PC-3 (cell line): ENCODE measurements around the gene RETREG2. TPM values are rescaled to one million over a fixed set of nuclear protein-coding genes. Genes with fewer than 3 reads are reported as not detected.

ENCODE experiments used
- ATAC-seq: fragments of 200-7000 bp; cut with Tn5 transposase; 2 replicates; pipeline ENCODE4 v1.9.1; 2020; ENCODE audit warnings: mild to moderate bottlenecking, moderate library complexity
- Bru-seq: library from RNA; stranded (reverse); fragments of 400-500 nt; gene quantifications from one replicate; lab custom pipeline; 2021; lab: Mats Ljungman, UMichigan
- BruChase-seq, 2 experiments: library from RNA; stranded (reverse); fragments of 400-500 nt; gene quantifications; one replicate each; lab custom pipeline; 2021; lab: Mats Ljungman, UMichigan
- BruUV-seq: library from RNA; stranded (reverse); fragments of 400-500 nt; replicated peaks from 2 replicates; lab custom pipeline; 2021; lab: Mats Ljungman, UMichigan
- CTCF ChIA-PET: fragments of 300-600 bp; sonication (Branson Sonifier 250); formaldehyde crosslinking; loops from one replicate; lab custom pipeline; 2022; ENCODE audit warnings: antibody characterized with exemption; lab: Charles Lee
- POLR2A ChIA-PET: fragments of 300-600 bp; sonication (Branson Sonifier 250); formaldehyde crosslinking; loops from one replicate; lab custom pipeline; 2022; ENCODE audit warnings: antibody characterized with exemption; ENCODE audit not compliant: unreplicated experiment; lab: Charles Lee
- DNase-seq: peaks from one replicate; pipeline ENCODE4 v3.0.0-alpha.2; 2015
- H2AFZ ChIP-seq: fragments of 300-600 bp; sonication (generic); 2 replicates; pipeline ENCODE4 v1.6.0; 2016; ENCODE audit warnings: antibody characterized with exemption, low read length
- H3F3A ChIP-seq: fragments of 300-600 bp; sonication (generic); one replicate; pipeline ENCODE4 v1.6.0; 2017; ENCODE audit warnings: antibody characterized with exemption, low read length, control low read depth, mild to moderate bottlenecking; ENCODE audit not compliant: unreplicated experiment
- H3K27ac ChIP-seq: fragments of 300-600 bp; sonication (generic); 2 replicates; pipeline ENCODE4 v1.5.1; 2016; ENCODE audit warnings: mild to moderate bottlenecking, low read length
- H3K27me3 ChIP-seq: fragments of 300-600 bp; sonication (generic); 2 replicates; pipeline ENCODE4 v1.6.1; 2016; ENCODE audit warnings: low read length, mixed read lengths
- H3K36me3 ChIP-seq: fragments of 300-600 bp; sonication (generic); 2 replicates; pipeline ENCODE4 v1.6.1; 2016; ENCODE audit warnings: low read depth, mixed run types, low read length, mixed read lengths
- H3K4me1 ChIP-seq: fragments of 300-600 bp; sonication (generic); 2 replicates; pipeline ENCODE4 v1.5.1; 2016; ENCODE audit warnings: low read length; ENCODE audit not compliant: insufficient read depth
- H3K4me2 ChIP-seq: fragments of 300-600 bp; sonication (generic); 2 replicates; pipeline ENCODE4 v1.6.0; 2016; ENCODE audit warnings: low read length
- H3K4me3 ChIP-seq: fragments of 300-600 bp; sonication (generic); 2 replicates; pipeline ENCODE4 v1.5.1; 2016; ENCODE audit warnings: mild to moderate bottlenecking, low read length, mixed read lengths
- H3K79me2 ChIP-seq: fragments of 300-600 bp; sonication (generic); 2 replicates; pipeline ENCODE4 v1.6.1; 2017; ENCODE audit warnings: low read length, mixed read lengths
- H3K9ac ChIP-seq: fragments of 300-600 bp; sonication (generic); 2 replicates; pipeline ENCODE4 v1.6.0; 2016; ENCODE audit warnings: mild to moderate bottlenecking, low read length
- H3K9me2 ChIP-seq: fragments of 300-600 bp; sonication (generic); replicated peaks from 2 replicates; pipeline ENCODE4 v1.6.1; 2016; ENCODE audit warnings: mixed run types, low read length, mixed read lengths
- H3K9me3 ChIP-seq: fragments of 300-600 bp; sonication (generic); 2 replicates; pipeline ENCODE4 v1.6.1; 2016; ENCODE audit warnings: low read length, mixed read lengths
- H4K20me1 ChIP-seq: fragments of 300-600 bp; sonication (generic); 2 replicates; pipeline ENCODE4 v1.6.1; 2016; ENCODE audit warnings: low read length, mixed read lengths
- EZH2 ChIP-seq: fragments of 300-600 bp; sonication (generic); IDR thresholded peaks from one replicate; pipeline ENCODE4 v1.6.1; 2017; ENCODE audit warnings: antibody characterized with exemption, mild to moderate bottlenecking, low read length; ENCODE audit not compliant: unreplicated experiment
- EZH2phosphoT487 ChIP-seq: fragments of 300-600 bp; sonication (generic); IDR thresholded peaks from 2 replicates; pipeline ENCODE4 v1.6.1; 2018; ENCODE audit warnings: mild to moderate bottlenecking, antibody characterized with exemption, low read length, borderline replicate concordance
- intact Hi-C: fragments of 100-400 bp; cut with micrococcal nuclease; formaldehyde crosslinking; loops from 2 replicates; pipeline ENCODE4 v1.9.0; 2023
- long read RNA-seq: library from polyadenylated mRNA; unstranded; transcript quantifications from one replicate; pipeline ENCODE4 v2.0.0, GENCODE V29; 2021; ENCODE audit not compliant: unreplicated experiment
- total RNA-seq: library from RNA; depleted of rRNA; stranded (reverse); fragments of >200 nt; gene quantifications from 2 replicates; pipeline ENCODE4 v1.2.3, GENCODE V29; 2014; rRNA removed
- TF ChIP-seq, protein P1 (sequence below): fragments of 300-600 bp; sonication (generic); conservative IDR thresholded peaks from 2 replicates; pipeline ENCODE4 v1.5.1; 2017; ENCODE audit warnings: antibody characterized with exemption, low read depth, mild to moderate bottlenecking, low read length

Gene RETREG2
- 61.0 and 87.2 TPM in 2 replicates for total RNA-seq
- Bru-seq, nascent RNA, result percentile 84 among the genes with signal in this experiment
- BruChase-seq, experiment 1, labeled RNA remaining after a 6-hour chase, result percentile 95 among the genes with signal in this experiment
- percentile 92 among the genes with signal in this experiment for BruChase-seq, experiment 2, labeled RNA remaining after a 2-hour chase
- long read RNA-seq, full-length matches to known transcripts, result 92 of 300 reads
- long read RNA-seq, partial matches to known transcripts, result 10 of 300 reads
- long read RNA-seq, other reads (novel, unspliced or antisense), result 198 of 300 reads

DNA sequence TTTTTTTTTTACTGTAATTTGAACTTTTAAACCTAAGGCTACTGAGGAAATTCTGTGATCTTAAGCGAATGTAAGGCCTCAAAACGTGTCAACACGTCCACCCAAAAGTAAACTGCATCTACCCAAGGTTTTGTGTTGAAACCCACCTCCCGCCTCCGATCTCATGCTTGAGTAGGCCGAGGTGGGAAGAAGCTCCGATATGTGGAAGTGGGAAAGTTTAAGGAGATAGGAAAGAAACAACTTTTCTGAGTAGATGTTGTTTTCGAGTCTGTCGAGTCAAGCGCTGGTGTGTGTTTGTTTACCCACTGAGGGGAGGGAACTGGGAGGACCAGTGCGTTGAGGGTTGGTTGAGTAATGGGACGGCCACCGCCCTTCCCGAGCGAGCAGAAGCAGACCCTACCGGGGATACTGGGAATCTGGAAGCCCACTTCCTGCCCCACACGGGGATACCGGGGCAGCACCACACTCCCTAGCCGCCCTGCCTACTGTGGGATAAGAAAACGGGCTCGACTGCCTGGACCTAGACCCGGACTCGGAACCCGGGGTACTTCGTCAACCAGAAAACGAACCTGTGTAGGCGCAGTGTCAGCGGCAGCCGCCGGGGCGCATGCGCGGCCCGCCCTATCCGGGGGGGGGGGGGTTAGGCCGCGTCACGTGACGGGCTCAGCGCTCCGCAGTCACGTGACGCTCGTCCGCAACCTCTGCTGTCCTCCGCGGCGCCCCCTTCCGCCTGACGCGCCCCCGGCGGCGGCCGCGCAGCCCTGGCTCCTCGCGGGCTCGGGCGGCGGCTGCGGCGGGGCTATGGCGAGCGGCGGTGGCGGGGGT, at the start of gene RETREG2:
RETREG2 (plus strand) TSS at position 724 of the 825 bp plus-strand sequence; CDS start at position 802, 78 bp downstream.
- peaks cover 24% of the 10 kb centered on the region for H3K4me1 ChIP-seq
- ATAC-seq (peak; percentile 70), DNase-seq (peak; percentile 87)
- H3K9me3 ChIP-seq, result no peaks in the 10 kb centered on the region
- TF ChIP-seq EZH2, result no peak
- TF ChIP-seq, protein P1, sequence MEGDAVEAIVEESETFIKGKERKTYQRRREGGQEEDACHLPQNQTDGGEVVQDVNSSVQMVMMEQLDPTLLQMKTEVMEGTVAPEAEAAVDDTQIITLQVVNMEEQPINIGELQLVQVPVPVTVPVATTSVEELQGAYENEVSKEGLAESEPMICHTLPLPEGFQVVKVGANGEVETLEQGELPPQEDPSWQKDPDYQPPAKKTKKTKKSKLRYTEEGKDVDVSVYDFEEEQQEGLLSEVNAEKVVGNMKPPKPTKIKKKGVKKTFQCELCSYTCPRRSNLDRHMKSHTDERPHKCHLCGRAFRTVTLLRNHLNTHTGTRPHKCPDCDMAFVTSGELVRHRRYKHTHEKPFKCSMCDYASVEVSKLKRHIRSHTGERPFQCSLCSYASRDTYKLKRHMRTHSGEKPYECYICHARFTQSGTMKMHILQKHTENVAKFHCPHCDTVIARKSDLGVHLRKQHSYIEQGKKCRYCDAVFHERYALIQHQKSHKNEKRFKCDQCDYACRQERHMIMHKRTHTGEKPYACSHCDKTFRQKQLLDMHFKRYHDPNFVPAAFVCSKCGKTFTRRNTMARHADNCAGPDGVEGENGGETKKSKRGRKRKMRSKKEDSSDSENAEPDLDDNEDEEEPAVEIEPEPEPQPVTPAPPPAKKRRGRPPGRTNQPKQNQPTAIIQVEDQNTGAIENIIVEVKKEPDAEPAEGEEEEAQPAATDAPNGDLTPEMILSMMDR, result no peak; the same call in 1 of the 2 replicates
- TF ChIP-seq EZH2phosphoT487, result no peak
- BruUV-seq, result TSS peak; percentile 51
- peak within 1 kb of the TSS; percentile 94 for H3K27ac ChIP-seq
- H3K9ac ChIP-seq, result peak within 1 kb of the TSS; percentile 87
- H4K20me1 ChIP-seq, result peaks cover 4% of the 10 kb centered on the region; the same call in 1 of the 2 replicates
- H3F3A ChIP-seq, result peaks cover 5% of the 10 kb centered on the region
- ChIA-PET CTCF (no interaction called here), POLR2A (no interaction called here)
- peak within 1 kb of the TSS; percentile 98 for H3K4me2 ChIP-seq
- H2AFZ ChIP-seq, result peak within 1 kb of the TSS; percentile 93
- H3K9me2 ChIP-seq, result no peaks in the 10 kb centered on the region
- peaks cover 50% of the 10 kb centered on the region for H3K79me2 ChIP-seq
- H3K4me3 ChIP-seq, result peak within 1 kb of the TSS; percentile 83
- H3K36me3 ChIP-seq, result peaks cover 26% of the 10 kb centered on the region; the same call in 1 of the 2 replicates
- intact Hi-C loops, result loop anchor here (1.0 to 5.0 kb wide), 2 partner anchors 29 to 120 kb away; partner anchors contain the start of gene ZFAND2B
- no peaks in the 10 kb centered on the region for H3K27me3 ChIP-seq

DNA sequence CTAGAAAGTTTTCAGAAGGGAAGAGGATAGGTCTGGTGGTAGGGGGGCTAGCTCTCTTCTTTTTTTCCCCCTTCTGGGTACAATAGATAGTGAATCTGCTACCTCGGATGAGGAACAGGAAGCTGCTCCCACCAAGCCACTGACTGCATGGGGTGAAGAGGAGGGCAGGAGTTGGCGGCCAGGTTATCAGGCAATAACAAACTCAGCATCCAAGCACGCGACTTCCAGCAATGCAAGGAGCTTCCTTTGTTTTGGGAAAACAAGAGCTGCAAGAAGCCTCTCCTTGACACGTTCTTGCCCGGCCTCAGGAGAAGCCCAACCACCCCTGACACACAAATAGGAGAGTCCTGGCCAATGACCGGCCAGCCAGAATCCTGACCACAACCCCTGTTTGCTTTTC, 49.7 kb upstream of the RETREG2 start:
- ChIA-PET POLR2A (no interaction called here), CTCF (no interaction called here)
- no peak for DNase-seq
- Histone ChIP-seq H3K9ac (no peak overlapping the region), H3K79me2 (no peaks in the 10 kb centered on the region), H3K4me3 (no peak overlapping the region), H3K9me3 (no peaks in the 10 kb centered on the region), H3F3A (peaks cover 8% of the 10 kb centered on the region), H3K27ac (no peak overlapping the region), H3K4me2 (no peak overlapping the region), H4K20me1 (0 out of 2 replicates have a peak, but pooled peaks cover 4% of the 10 kb centered on the region), H3K4me1 (peaks cover 60% of the 10 kb centered on the region), H3K9me2 (no peaks in the 10 kb centered on the region), H2AFZ (no peak overlapping the region), H3K27me3 (no peaks in the 10 kb centered on the region), H3K36me3 (no peaks in the 10 kb centered on the region)
- intact Hi-C loops, result no loop called here
- BruUV-seq, result no TSS peak
- no peak for ATAC-seq
- TF ChIP-seq EZH2, result no peak

DNA sequence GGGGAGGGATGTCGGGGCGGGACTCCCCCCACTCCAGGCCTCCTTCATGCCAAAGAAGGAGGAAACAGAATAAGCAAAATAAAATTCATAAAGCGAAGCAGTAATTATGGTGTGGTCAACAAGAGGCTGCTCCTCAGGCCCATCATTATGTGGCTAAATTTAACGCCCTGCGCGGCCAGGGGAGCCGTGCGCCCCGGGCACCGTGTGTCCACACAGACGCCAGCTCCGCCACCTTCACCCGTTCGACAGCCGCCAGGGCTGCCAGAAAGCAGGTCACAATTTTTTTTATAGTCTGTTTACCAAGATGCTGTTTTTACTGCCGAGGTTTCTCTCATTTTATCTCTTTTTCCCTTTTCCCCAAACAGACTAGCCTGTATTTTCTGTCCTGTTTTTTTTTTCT, 48.5 kb upstream of the RETREG2 start:
- Histone ChIP-seq H3K4me1 (peaks cover 49% of the 10 kb centered on the region), H3K9me2 (no peaks in the 10 kb centered on the region), H3K9me3 (no peaks in the 10 kb centered on the region), H3K4me2 (no peak overlapping the region), H3F3A (peaks cover 8% of the 10 kb centered on the region), H3K27me3 (no peaks in the 10 kb centered on the region), H4K20me1 (0 out of 2 replicates have a peak, but pooled peaks cover 3% of the 10 kb centered on the region), H3K27ac (no peak overlapping the region), H2AFZ (no peak overlapping the region), H3K79me2 (no peaks in the 10 kb centered on the region), H3K9ac (no peak overlapping the region), H3K4me3 (no peak overlapping the region), H3K36me3 (no peaks in the 10 kb centered on the region)
- ChIA-PET POLR2A (no interaction called here), CTCF (no interaction called here)
- TF ChIP-seq EZH2 (no peak), EZH2phosphoT487 (no peak)
- DNase-seq, result no peak
- intact Hi-C loops, result no loop called here
- no peak for ATAC-seq
- BruUV-seq, result no TSS peak
